T47D (cell line): ENCODE results near the gene MSRB3.
"Not testable (repeated sequence)": the region's sequence is repeated elsewhere in the genome, so short reads cannot be mapped to it uniquely, and the experiment has no call there.

Experiments
- DNase-seq, 2 experiments: peaks; one replicate each; pipeline versions ENCODE4 v3.0.0 to v3.0.0-alpha.2; 2011 to 2012; ENCODE audit warnings: low read depth in 1 of 2, low spot score in 1 of 2
- JUND ChIP-seq: IDR thresholded peaks from 2 replicates; pipeline ENCODE4 v1.6.1; 2012; ENCODE audit warnings: low read depth
- in situ Hi-C: cut with HindIII; loops from 2 replicates; pipeline ENCODE4 v1.10.0; 2016; ENCODE audit warnings: low sequenced_read_pairs, low pct_unique_long_range_greater_than_20kb

The MSRB3 gene

GRCh38 chr12:65463082-65463481, 184.6 kb downstream of the MSRB3 start:
- in situ Hi-C loops = no loop called here
- no peak for TF ChIP-seq JUND
- DNase-seq = no peak

- in situ Hi-C loops = no loop called here
- no peak for DNase-seq
- no peak for TF ChIP-seq JUND
Measured at GRCh38 chr12:65463611-65464010, 185.1 kb downstream of the MSRB3 start.

GRCh38 chr12:65464930-65465329, 186.4 kb downstream of the MSRB3 start:
- no peak for TF ChIP-seq JUND
- DNase-seq = no peak
- in situ Hi-C loops = no loop called here

- no peak for TF ChIP-seq JUND
- in situ Hi-C loops = no loop called here
- no peak for DNase-seq
Measured at GRCh38 chr12:65465766-65466547, 187.5 kb downstream of the MSRB3 start.

GRCh38 chr12:65466911-65467310, 188.4 kb downstream of the MSRB3 start:
- TF ChIP-seq JUND = no peak
- in situ Hi-C loops = no loop called here
- no peak for DNase-seq

GRCh38 chr12:65470256-65470655, 191.8 kb downstream of the MSRB3 start:
- no peak for DNase-seq
- in situ Hi-C loops = no loop called here
- TF ChIP-seq JUND = no peak

GRCh38 chr12:65472079-65472478, 193.6 kb downstream of the MSRB3 start:
- no peak for TF ChIP-seq JUND
- in situ Hi-C loops = no loop called here
- DNase-seq = no peak

GRCh38 chr12:65474831-65475230, 196.3 kb downstream of the MSRB3 start:
- no peak for DNase-seq
- no peak for TF ChIP-seq JUND
- in situ Hi-C loops = no loop called here

GRCh38 chr12:65477721-65478120, 199.2 kb downstream of the MSRB3 start:
- no peak for DNase-seq
- in situ Hi-C loops = no loop called here

GRCh38 chr12:65483891-65484516, 205.5 kb downstream of the MSRB3 start:
- in situ Hi-C loops, DNase-seq: not testable (repeated sequence)

More at GRCh38 chr12:65477721-65478120, 199.2 kb downstream of the MSRB3 start:
- no peak for TF ChIP-seq JUND

- DNase-seq = no peak
- no peak for TF ChIP-seq JUND
- in situ Hi-C loops = no loop called here
Measured at GRCh38 chr12:65488197-65488596, 209.7 kb downstream of the MSRB3 start.

- no peak for TF ChIP-seq JUND
- no peak for DNase-seq
- in situ Hi-C loops = no loop called here
Measured at GRCh38 chr12:65490250-65490649, 211.8 kb downstream of the MSRB3 start.

- no peak for TF ChIP-seq JUND
- in situ Hi-C loops = no loop called here
- no peak for DNase-seq
Measured at GRCh38 chr12:65492998-65493912, 214.8 kb downstream of the MSRB3 start.
